HUES64 (cell line): Measurements from ENCODE around the gene SMARCC1.

Experiments
- H3K27ac ChIP-seq: 2 replicates; pipeline ENCODE4 v1.7.0; 2013; ENCODE audit warnings: low read depth, low read length, inconsistent platforms
- H3K27me3 ChIP-seq: 2 replicates; pipeline ENCODE4 v1.6.1; 2013; ENCODE audit warnings: mild to moderate bottlenecking, low read length; ENCODE audit not compliant: insufficient read depth
- H3K36me3 ChIP-seq: 2 replicates; pipeline ENCODE4 v1.6.1; 2013; ENCODE audit warnings: mild to moderate bottlenecking, low read length; ENCODE audit not compliant: insufficient read depth
- H3K4me1 ChIP-seq: 2 replicates; pipeline ENCODE4 v1.6.1; 2013; ENCODE audit warnings: mild to moderate bottlenecking, low read length, moderate library complexity; ENCODE audit not compliant: insufficient read depth
- H3K4me3 ChIP-seq: 2 replicates; pipeline ENCODE4 v1.5.1; 2013; ENCODE audit warnings: mild to moderate bottlenecking, low read length, moderate library complexity
- H3K9ac ChIP-seq: 2 replicates; pipeline ENCODE4 v1.6.1; 2013; ENCODE audit warnings: mild to moderate bottlenecking, low read depth, low read length
- H3K9me3 ChIP-seq: 2 replicates; pipeline ENCODE4 v1.6.1; 2013; ENCODE audit warnings: low read depth, low read length; ENCODE audit not compliant: insufficient read depth
- WGBS: fragments of 150-250, 120-280 bp; methylation state at CpG from one replicate; pipeline ENCODE4 v1.1.7; 2013; ENCODE audit warnings: missing lambda C conversion rate; 5-methylcytosine and 5-hydroxymethylcytosine counted together

SMARCC1 gene

GRCh38 chr3:47571391-47572175 lies 210.1 kb downstream of the SMARCC1 start:
- WGBS, result 94% methylated on average over 10 of the region's 10 CpGs
- Histone ChIP-seq H3K36me3 (no peaks in the 10 kb centered on the region), H3K4me3 (no peak overlapping the region), H3K27ac (no peak overlapping the region), H3K4me1 (0 out of 2 replicates have a peak, but pooled peaks cover 3% of the 10 kb centered on the region), H3K27me3 (peaks cover under 1% of the 10 kb centered on the region), H3K9ac (no peak overlapping the region), H3K9me3 (no peaks in the 10 kb centered on the region)

- no peak overlapping the region for H3K4me3 ChIP-seq
- 87% methylated on average over 6 of the region's 6 CpGs for WGBS
- no peaks in the 10 kb centered on the region for H3K4me1 ChIP-seq
- no peaks in the 10 kb centered on the region for H3K9me3 ChIP-seq
- no peak overlapping the region for H3K9ac ChIP-seq
- no peaks in the 10 kb centered on the region for H3K27me3 ChIP-seq
- no peaks in the 10 kb centered on the region for H3K36me3 ChIP-seq
- no peak overlapping the region for H3K27ac ChIP-seq
Observed at GRCh38 chr3:47568901-47569300, 212.8 kb downstream of the SMARCC1 start.

GRCh38 chr3:47567149-47567548 lies 214.5 kb downstream of the SMARCC1 start:
- Histone ChIP-seq H3K36me3 (no peaks in the 10 kb centered on the region), H3K27ac (no peak overlapping the region), H3K27me3 (no peaks in the 10 kb centered on the region), H3K9me3 (no peaks in the 10 kb centered on the region), H3K4me1 (no peaks in the 10 kb centered on the region), H3K9ac (no peak overlapping the region), H3K4me3 (no peak overlapping the region)
- WGBS, result 92% methylated on average over 4 of the region's 4 CpGs

- H3K36me3 ChIP-seq, result no peaks in the 10 kb centered on the region
- WGBS, result 92% methylated on average over 9 of the region's 9 CpGs
Observed at GRCh38 chr3:47566667-47567066, 215.0 kb downstream of the SMARCC1 start.

GRCh38 chr3:47565734-47566550 lies 215.8 kb downstream of the SMARCC1 start:
- Histone ChIP-seq H3K27me3 (no peaks in the 10 kb centered on the region), H3K27ac (no peak overlapping the region), H3K4me3 (no peak overlapping the region), H3K36me3 (no peaks in the 10 kb centered on the region), H3K9ac (no peak overlapping the region), H3K4me1 (no peaks in the 10 kb centered on the region), H3K9me3 (no peaks in the 10 kb centered on the region)
- WGBS, result 81% methylated on average over 16 of the region's 19 CpGs

More at GRCh38 chr3:47566667-47567066, 215.0 kb downstream of the SMARCC1 start:
- Histone ChIP-seq H3K9ac (no peak overlapping the region), H3K4me3 (no peak overlapping the region), H3K27ac (no peak overlapping the region), H3K27me3 (no peaks in the 10 kb centered on the region), H3K9me3 (no peaks in the 10 kb centered on the region), H3K4me1 (no peaks in the 10 kb centered on the region)

GRCh38 chr3:47556351-47556750 lies 225.3 kb downstream of the SMARCC1 start:
- H3K27ac ChIP-seq, result no peak overlapping the region
- H3K9ac ChIP-seq, result no peak overlapping the region
- WGBS, result 93% methylated on average over 2 of the region's 2 CpGs
- no peaks in the 10 kb centered on the region for H3K27me3 ChIP-seq
- H3K4me1 ChIP-seq, result no peaks in the 10 kb centered on the region
- no peaks in the 10 kb centered on the region for H3K9me3 ChIP-seq
- no peak overlapping the region for H3K4me3 ChIP-seq
- H3K36me3 ChIP-seq, result no peaks in the 10 kb centered on the region

- H3K4me3 ChIP-seq, result no peak overlapping the region
- no peaks in the 10 kb centered on the region for H3K4me1 ChIP-seq
- H3K27me3 ChIP-seq, result no peaks in the 10 kb centered on the region
- H3K9me3 ChIP-seq, result no peaks in the 10 kb centered on the region
- no peak overlapping the region for H3K9ac ChIP-seq
- no peak overlapping the region for H3K27ac ChIP-seq
- no peaks in the 10 kb centered on the region for H3K36me3 ChIP-seq
- WGBS, result 73% methylated on average over 6 of the region's 6 CpGs
Observed at GRCh38 chr3:47554335-47554734, 227.4 kb downstream of the SMARCC1 start.

- Histone ChIP-seq H3K9ac (no peak overlapping the region), H3K27ac (no peak overlapping the region), H3K4me1 (no peaks in the 10 kb centered on the region), H3K9me3 (no peaks in the 10 kb centered on the region), H3K27me3 (no peaks in the 10 kb centered on the region), H3K4me3 (no peak overlapping the region), H3K36me3 (no peaks in the 10 kb centered on the region)
- 89% methylated on average over 7 of the region's 7 CpGs for WGBS
Observed at GRCh38 chr3:47553407-47553806, 228.3 kb downstream of the SMARCC1 start.

GRCh38 chr3:47542471-47543173 lies 239.1 kb downstream of the SMARCC1 start:
- Histone ChIP-seq H3K27ac (no peak overlapping the region), H3K4me3 (no peak overlapping the region), H3K36me3 (no peaks in the 10 kb centered on the region), H3K4me1 (no peaks in the 10 kb centered on the region), H3K27me3 (no peaks in the 10 kb centered on the region), H3K9ac (no peak overlapping the region), H3K9me3 (no peaks in the 10 kb centered on the region)
- WGBS, result 88% methylated on average over 21 of the region's 21 CpGs

GRCh38 chr3:47541583-47542108 lies 240.0 kb downstream of the SMARCC1 start:
- Histone ChIP-seq H3K4me1 (no peaks in the 10 kb centered on the region), H3K9me3 (no peaks in the 10 kb centered on the region), H3K27ac (no peak overlapping the region), H3K4me3 (no peak overlapping the region), H3K27me3 (no peaks in the 10 kb centered on the region), H3K36me3 (no peaks in the 10 kb centered on the region), H3K9ac (no peak overlapping the region)
- 74% methylated on average over 6 of the region's 6 CpGs for WGBS

- no peak overlapping the region for H3K9ac ChIP-seq
- H3K36me3 ChIP-seq, result no peaks in the 10 kb centered on the region
- H3K4me3 ChIP-seq, result no peak overlapping the region
- H3K27me3 ChIP-seq, result no peaks in the 10 kb centered on the region
- H3K9me3 ChIP-seq, result no peaks in the 10 kb centered on the region
- WGBS, result 94% methylated on average over 3 of the region's 4 CpGs
- no peak overlapping the region for H3K27ac ChIP-seq
- H3K4me1 ChIP-seq, result no peaks in the 10 kb centered on the region
Observed at GRCh38 chr3:47540281-47540680, 241.4 kb downstream of the SMARCC1 start.
